Nephron (organoid): Measurements from ENCODE around the gene ZBTB18.

ENCODE experiments used
- H3K27ac Mint-ChIP-seq, 3 experiments: 2 replicates each; pipeline ENCODE4 v1.8.0; 2020; ENCODE audit warnings: mixed read lengths in 3 of 3, mild to moderate bottlenecking in 2 of 3, moderate library complexity in 1 of 3
- H3K27me3 Mint-ChIP-seq: 2 replicates; pipeline ENCODE4 v1.8.0; 2021; ENCODE audit warnings: low read depth, mild to moderate bottlenecking, moderate library complexity, mixed read lengths
- H3K36me3 Mint-ChIP-seq: 2 replicates; pipeline ENCODE4 v1.8.0; 2020; ENCODE audit warnings: low read depth, mixed read lengths
- H3K4me1 Mint-ChIP-seq: 2 replicates; pipeline ENCODE4 v1.8.0; 2020; ENCODE audit warnings: mixed read lengths
- H3K4me3 Mint-ChIP-seq, 3 experiments: 2 replicates each; pipeline ENCODE4 v1.8.0; 2020; ENCODE audit warnings: mild to moderate bottlenecking in 3 of 3, mixed read lengths in 3 of 3, moderate library complexity in 2 of 3
- H3K9me3 Mint-ChIP-seq: 2 replicates; pipeline ENCODE4 v1.8.0; 2020; ENCODE audit warnings: mixed read lengths
- CTCF ChIP-seq, 3 experiments: fragments of 200-600 bp; sonication (generic); IDR thresholded peaks; one replicate each; pipeline ENCODE4 v1.5.0; 2021; ENCODE audit warnings: antibody characterized with exemption in 3 of 3; ENCODE audit not compliant: unreplicated experiment in 3 of 3

The ZBTB18 gene

GRCh38 chr1:244050835-244051444 is at the start of gene ZBTB18:
Gene ZBTB18 (plus strand): TSS chr1:244051283. CDS start chr1:244051432, 149 bp downstream.
- Mint-ChIP-seq H3K36me3 (peaks cover 8% of the 10 kb centered on the region), H3K27me3 (peaks cover 10% of the 10 kb centered on the region), H3K4me1 (peaks cover 34% of the 10 kb centered on the region), H3K4me3 (no peak within 1 kb of the TSS), H3K27ac (peak within 1 kb of the TSS in 1 of 3 experiments; percentile 91), H3K9me3 (no peaks in the 10 kb centered on the region)
- TF ChIP-seq CTCF (IDR thresholded peaks at IDR 0.05; ENCODE audit: unreplicated experiment in 3 of 3): no peak

GRCh38 chr1:244002721-244003120 is 48.4 kb upstream of the ZBTB18 start:
- Mint-ChIP-seq H3K36me3 (no peaks in the 10 kb centered on the region), H3K9me3 (no peaks in the 10 kb centered on the region), H3K4me3 (no peak overlapping the region), H3K27ac (no peak overlapping the region), H3K27me3 (peaks cover 15% of the 10 kb centered on the region), H3K4me1 (no peaks in the 10 kb centered on the region)
- no peak for TF ChIP-seq CTCF (IDR thresholded peaks at IDR 0.05; ENCODE audit: unreplicated experiment in 3 of 3)

- peaks cover 16% of the 10 kb centered on the region for H3K27me3 Mint-ChIP-seq
- no peak overlapping the region for H3K27ac Mint-ChIP-seq
- no peaks in the 10 kb centered on the region for H3K4me1 Mint-ChIP-seq
- H3K36me3 Mint-ChIP-seq: no peaks in the 10 kb centered on the region
- no peak for TF ChIP-seq CTCF (IDR thresholded peaks at IDR 0.05; ENCODE audit: unreplicated experiment in 3 of 3)
- H3K4me3 Mint-ChIP-seq: no peak overlapping the region
- H3K9me3 Mint-ChIP-seq: no peaks in the 10 kb centered on the region
Observed at GRCh38 chr1:244005455-244005854, 45.6 kb upstream of the ZBTB18 start.

- Mint-ChIP-seq H3K4me3 (no peak overlapping the region), H3K27ac (no peak overlapping the region), H3K4me1 (no peaks in the 10 kb centered on the region), H3K27me3 (peaks cover 12% of the 10 kb centered on the region), H3K36me3 (no peaks in the 10 kb centered on the region), H3K9me3 (no peaks in the 10 kb centered on the region)
- TF ChIP-seq CTCF (IDR thresholded peaks at IDR 0.05; ENCODE audit: unreplicated experiment in 3 of 3): no peak
Observed at GRCh38 chr1:244006381-244006901, 44.6 kb upstream of the ZBTB18 start.

- H3K27me3 Mint-ChIP-seq: peaks cover 12% of the 10 kb centered on the region
- H3K27ac Mint-ChIP-seq: no peak overlapping the region
- no peaks in the 10 kb centered on the region for H3K36me3 Mint-ChIP-seq
- H3K9me3 Mint-ChIP-seq: no peaks in the 10 kb centered on the region
- TF ChIP-seq CTCF (IDR thresholded peaks at IDR 0.05; ENCODE audit: unreplicated experiment in 3 of 3): no peak
- H3K4me3 Mint-ChIP-seq: no peak overlapping the region
- no peaks in the 10 kb centered on the region for H3K4me1 Mint-ChIP-seq
Observed at GRCh38 chr1:244006961-244007360, 44.1 kb upstream of the ZBTB18 start.

GRCh38 chr1:244010191-244010590 is 40.9 kb upstream of the ZBTB18 start:
- Mint-ChIP-seq H3K4me3 (no peak overlapping the region), H3K27ac (no peak overlapping the region), H3K36me3 (no peaks in the 10 kb centered on the region), H3K27me3 (peaks cover 18% of the 10 kb centered on the region), H3K9me3 (no peaks in the 10 kb centered on the region), H3K4me1 (no peaks in the 10 kb centered on the region)
- no peak for TF ChIP-seq CTCF (IDR thresholded peaks at IDR 0.05; ENCODE audit: unreplicated experiment in 3 of 3)
